K562 (cell line): ENCODE measurements around the gene VPS13C. TPM values are rescaled to one million over a fixed set of nuclear protein-coding genes. Genes with fewer than 3 reads are reported as not detected.

Experiments used
- DACH1 ChIP-seq: fragments of 450-650 bp; IDR thresholded peaks from 2 replicates; pipeline ENCODE4 v1.6.1; 2018; ENCODE audit not compliant: partially characterized antibody
- HDAC1 ChIP-seq, 2 experiments: fragments of 450-650 bp; IDR thresholded peaks; 2 replicates each; pipeline ENCODE4 v1.6.1; 2016 to 2017; ENCODE audit warnings: inconsistent platforms in 1 of 2, mild to moderate bottlenecking in 1 of 2, moderate library complexity in 1 of 2
- HOXB6 ChIP-seq: fragments of 250-450 bp; sonication (Bioruptor Pico); IDR thresholded peaks from 2 replicates; pipeline ENCODE4 v1.5.1; 2022; ENCODE audit warnings: mild to moderate bottlenecking, borderline replicate concordance
- KAT7 ChIP-seq: sonication (generic); formaldehyde crosslinking; IDR thresholded peaks from 2 replicates; pipeline ENCODE4 v1.8.0; 2022; ENCODE audit warnings: missing genetic modification reagents, mild to moderate bottlenecking, borderline replicate concordance
- NCOA2 ChIP-seq, 2 experiments: fragments of 450-650 bp; IDR thresholded peaks; 2 replicates each; pipeline ENCODE4 v1.6.1; 2018; ENCODE audit warnings: mild to moderate bottlenecking in 2 of 2, moderate library complexity in 1 of 2; ENCODE audit not compliant: partially characterized antibody in 2 of 2
- NCOR1 ChIP-seq: fragments of 450-650 bp; IDR thresholded peaks from 2 replicates; pipeline ENCODE4 v1.6.1; 2016; ENCODE audit warnings: mild to moderate bottlenecking, moderate library complexity
- NR2C1 ChIP-seq, 2 experiments: fragments of 450-650 bp; IDR thresholded peaks; 2 replicates each; pipeline ENCODE4 v1.6.1; 2017; ENCODE audit warnings: mild to moderate bottlenecking in 2 of 2, antibody characterized with exemption in 1 of 2, inconsistent platforms in 1 of 2, missing compliant biosample characterization in 1 of 2, missing genetic modification characterization in 1 of 2
- PHB ChIP-seq: fragments of 250-450 bp; sonication (Bioruptor Pico); IDR thresholded peaks from 2 replicates; pipeline ENCODE4 v1.5.0; 2021
- POLR2A ChIP-seq: fragments of 450-650 bp; conservative IDR thresholded peaks from 2 replicates; pipeline ENCODE4 v1.6.1; 2016
- RB1 ChIP-seq: fragments of 450-650 bp; IDR thresholded peaks from 2 replicates; pipeline ENCODE4 v1.6.1; 2017; ENCODE audit warnings: low read depth, mild to moderate bottlenecking
- REST ChIP-seq, 2 experiments: fragments of 450-650 bp; formaldehyde crosslinking in 1 of 2; IDR thresholded peaks; 2 replicates each; pipeline versions ENCODE4 v1.4.0 to v1.6.1; 2014 to 2020; ENCODE audit warnings: mild to moderate bottlenecking in 2 of 2, borderline replicate concordance in 1 of 2, low read depth in 1 of 2
- SMARCE1 ChIP-seq: fragments of 450-650 bp; IDR thresholded peaks from 2 replicates; pipeline ENCODE4 v1.7.1; 2016; ENCODE audit warnings: mild to moderate bottlenecking
- TAF1 ChIP-seq: IDR thresholded peaks from 2 replicates; pipeline ENCODE4 v1.6.1; 2011; ENCODE audit warnings: mild to moderate bottlenecking, low read length, moderate library complexity; ENCODE audit not compliant: insufficient read depth, control insufficient read depth, severe bottlenecking; ENCODE audit errors: extremely low read depth
- TAF9B ChIP-seq: fragments of 450-650 bp; IDR thresholded peaks from 2 replicates; pipeline ENCODE4 v1.6.1; 2018; ENCODE audit warnings: mild to moderate bottlenecking; ENCODE audit not compliant: partially characterized antibody
- TEAD4 ChIP-seq, 2 experiments: sonication (generic) in 1 of 2; formaldehyde crosslinking in 1 of 2; IDR thresholded peaks; 2 replicates each; pipeline versions ENCODE4 v1.6.1 to v1.8.0; 2012 to 2022; ENCODE audit warnings: borderline replicate concordance in 1 of 2, inconsistent platforms in 1 of 2, low read length in 1 of 2, mild to moderate bottlenecking in 1 of 2, missing genetic modification reagents in 1 of 2
- ZFP30 ChIP-seq: fragments of 250-450 bp; sonication (Bioruptor Pico); IDR thresholded peaks from 2 replicates; pipeline ENCODE4 v1.8.0; 2022; ENCODE audit warnings: moderate library complexity, mild to moderate bottlenecking, inconsistent platforms, borderline replicate concordance
- ZFX ChIP-seq: sonication (generic); formaldehyde crosslinking; IDR thresholded peaks from 2 replicates; pipeline ENCODE4 v1.8.0; 2022; ENCODE audit warnings: mild to moderate bottlenecking, missing genetic modification reagents, moderate library complexity
- ZNF143 ChIP-seq: sonication (generic); formaldehyde crosslinking; IDR thresholded peaks from 2 replicates; pipeline ENCODE4 v1.9.0; 2022; ENCODE audit warnings: mild to moderate bottlenecking, missing genetic modification reagents
- ZNF79 ChIP-seq: fragments of 250-450 bp; sonication (Bioruptor Pico); IDR thresholded peaks from 2 replicates; pipeline ENCODE4 v1.4.0; 2020; ENCODE audit warnings: low read depth, mild to moderate bottlenecking, moderate library complexity
- polyA plus RNA-seq, 8 experiments: library from polyadenylated mRNA; depleted of rRNA in 4 of 8; stranded (reverse) in 5 of 8; unstranded in 3 of 8; fragments of >200 nt; fragmentation: Nextera tagmentation in 2 of 8; fragmentation: Illumina TruSeq in 1 of 8; extraction: Ambion mirVana in 2 of 8; extraction: Trizol in 1 of 8; gene quantifications; 2 replicates each; pipeline versions ENCODE4 v1.2.1 to v1.2.3, GENCODE V29; 2011 to 2014; ENCODE audit warnings: inconsistent platforms in 1 of 8, missing spikeins in 1 of 8
- total RNA-seq, 7 experiments: library from RNA; depleted of rRNA in 6 of 7; stranded (reverse); fragments of >200 nt in 6 of 7; fragmentation: Illumina TruSeq in 2 of 7; extraction: Trizol in 2 of 7; gene quantifications; 2 replicates each; pipeline versions ENCODE4 v1.2.1 to v1.2.3, GENCODE V29; 2011 to 2021; ENCODE audit warnings: low replicate concordance in 1 of 7

The VPS13C gene
- total and polyA plus RNA-seq, 9 of the 15 experiments (the other 6 are each of a cell fraction or from before 2014, with no cell fraction given): 5.2 to 32.3 (median 15.7) TPM

- peak; percentile 65 for TF ChIP-seq REST (IDR thresholded peaks at IDR 0.05; ENCODE audit: borderline replicate concordance)
- peak; percentile 26; the same call in 1 of the 2 replicates for TF ChIP-seq REST (CRISPR knock-in tag; IDR thresholded peaks at IDR 0.05; ENCODE audit: low read depth)
- TF ChIP-seq HOXB6 (CRISPR knock-in tag): no peak
- TF ChIP-seq PHB: 0 out of 2 replicates have a peak, but pooled peaks have one; percentile 24
- no peak for TF ChIP-seq NCOA2 (IDR thresholded peaks at IDR 0.05; ENCODE audit: partially characterized antibody in 2 of 2)
- TF ChIP-seq NR2C1 (IDR thresholded peaks at IDR 0.05): 0 out of 2 replicates have a peak, but pooled peaks have one; percentile 25
- 0 out of 2 replicates have a peak, but pooled peaks have one; percentile 12 for TF ChIP-seq NR2C1 (tag; IDR thresholded peaks at IDR 0.05)
- TF ChIP-seq ZNF79 (CRISPR knock-in tag): no peak
- TF ChIP-seq POLR2A: peak; percentile 82
- TF ChIP-seq SMARCE1: 0 out of 2 replicates have a peak, but pooled peaks have one; percentile 27
- TF ChIP-seq TAF9B: peak; percentile 54
- TF ChIP-seq HDAC1 (IDR thresholded peaks at IDR 0.05): peak in 1 of 2 experiments; percentile 60; a peak in 2 of 4 replicates
- peak; percentile 63 for TF ChIP-seq RB1
- TF ChIP-seq TAF1: no peak
- TF ChIP-seq NCOR1: peak; percentile 46; the same call in 1 of the 2 replicates
- peak; percentile 95 for TF ChIP-seq DACH1
- TF ChIP-seq TEAD4 (IDR thresholded peaks at IDR 0.05; ENCODE audit: low read length): peak; percentile 27; the same call in 1 of the 2 replicates
- no peak for TF ChIP-seq TEAD4 (CRISPR knock-in tag; IDR thresholded peaks at IDR 0.05; ENCODE audit: borderline replicate concordance)
- TF ChIP-seq KAT7 (CRISPR knock-in tag): peak; percentile 62; the same call in 1 of the 2 replicates
- TF ChIP-seq ZNF143: no peak
- TF ChIP-seq ZFP30 (CRISPR knock-in tag): no peak
- peak; percentile 88 for TF ChIP-seq ZFX (CRISPR knock-in tag)
Observed at GRCh38 chr15:62060113-62060895, at the start of gene VPS13C (continued).
